ENCODE results near the gene ARHGAP40.

Gene ARHGAP40

DNA sequence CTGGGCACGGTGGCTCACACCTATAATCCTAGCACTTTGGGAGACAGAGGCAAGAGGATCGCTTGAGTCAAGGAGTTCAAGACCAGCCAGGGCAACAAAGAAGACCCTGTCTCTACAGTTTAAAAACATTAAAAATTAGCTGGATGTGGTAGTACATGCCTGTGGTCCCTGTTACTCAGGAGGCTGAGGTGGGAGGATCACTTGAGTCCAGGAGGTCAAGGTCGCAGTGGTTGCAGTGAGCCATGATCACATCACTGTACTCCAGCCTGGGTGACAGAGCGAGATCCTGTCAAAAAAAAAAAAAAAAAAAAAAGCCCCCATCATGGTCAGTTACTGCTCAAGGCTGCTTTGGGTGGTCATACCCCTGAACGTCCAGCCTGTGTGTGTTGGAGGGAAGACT, 55.8 kb downstream of the ARHGAP40 start:
- DNase-seq = no peak

- DNase-seq = peak; percentile 20
Observed at GRCh38 chr20:38658879-38659596, 57.4 kb downstream of the ARHGAP40 start.

GRCh38 chr20:38659597-38659880, 57.9 kb downstream of the ARHGAP40 start:
- DNase-seq = no peak

- no peak for DNase-seq
Observed at GRCh38 chr20:38660429-38660828, 58.8 kb downstream of the ARHGAP40 start.

GRCh38 chr20:38663660-38664059, 62.1 kb downstream of the ARHGAP40 start:
- DNase-seq = no peak

- DNase-seq = no peak
Observed at GRCh38 chr20:38664284-38664683, 62.7 kb downstream of the ARHGAP40 start.

DNA sequence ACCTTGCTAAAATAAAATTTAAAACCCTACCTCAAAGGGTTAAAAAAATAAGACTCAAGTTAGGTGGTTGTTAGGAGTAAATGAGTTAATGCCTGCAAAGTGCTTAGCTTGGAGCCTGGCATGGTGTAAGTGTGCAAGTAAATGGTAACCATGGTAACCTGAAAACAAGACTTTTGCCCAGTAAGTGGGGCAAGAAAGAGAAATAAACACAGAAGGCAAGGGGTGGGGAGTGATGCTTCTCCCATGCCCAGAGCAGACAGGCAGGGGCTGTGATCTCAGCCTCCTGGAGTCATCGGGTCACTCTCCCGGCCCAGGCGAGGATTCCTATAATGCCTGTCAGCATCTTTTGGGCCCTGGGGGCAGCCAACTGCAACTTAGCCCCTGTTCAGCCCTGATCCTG, 63.5 kb downstream of the ARHGAP40 start:
- DNase-seq = no peak

DNA sequence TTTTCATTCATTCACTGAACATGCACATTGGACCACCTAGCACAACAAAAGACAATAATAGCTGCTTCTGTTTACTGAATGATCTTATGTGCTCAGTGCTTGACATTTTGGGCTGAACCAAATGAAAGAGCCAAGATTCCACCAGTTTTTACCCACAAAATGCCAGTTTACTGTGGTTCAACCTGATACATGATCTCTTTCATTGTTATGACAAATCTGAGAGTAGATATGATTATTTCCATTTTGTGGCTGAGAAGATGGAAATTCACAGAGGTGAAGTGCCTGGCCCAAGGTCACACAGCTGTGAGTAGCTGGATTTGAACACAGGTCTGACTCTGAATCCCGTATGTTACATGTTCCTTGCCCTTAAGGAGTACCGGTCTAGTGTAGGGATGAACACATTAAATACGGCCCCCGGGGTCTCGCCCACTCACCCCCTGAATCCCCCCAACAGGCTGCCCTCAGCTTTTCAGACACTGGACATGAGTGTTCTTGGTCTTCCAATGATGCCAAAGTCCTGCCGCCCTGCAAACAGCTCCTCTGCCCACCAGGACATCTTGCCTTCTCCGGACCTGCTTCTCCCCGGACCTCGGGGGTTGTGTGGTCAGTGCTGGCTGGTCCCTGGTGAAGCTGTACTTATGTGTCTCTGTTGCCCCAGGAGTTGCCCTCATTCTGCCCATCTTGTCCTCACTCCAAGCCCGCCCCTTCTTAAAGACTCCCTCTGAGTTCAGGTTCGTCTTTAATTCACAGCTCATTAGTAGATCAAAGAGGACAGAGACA, 64.1 kb downstream of the ARHGAP40 start:
- DNase-seq = no peak

- DNase-seq = no peak
Observed at GRCh38 chr20:38667417-38667956, 65.9 kb downstream of the ARHGAP40 start.

- DNase-seq = no peak
Observed at GRCh38 chr20:38669688-38670087, 68.1 kb downstream of the ARHGAP40 start.

- DNase-seq = no peak
Observed at GRCh38 chr20:38670786-38671185, 69.2 kb downstream of the ARHGAP40 start.

GRCh38 chr20:38671186-38671585, 69.6 kb downstream of the ARHGAP40 start:
- DNase-seq = no peak

DNA sequence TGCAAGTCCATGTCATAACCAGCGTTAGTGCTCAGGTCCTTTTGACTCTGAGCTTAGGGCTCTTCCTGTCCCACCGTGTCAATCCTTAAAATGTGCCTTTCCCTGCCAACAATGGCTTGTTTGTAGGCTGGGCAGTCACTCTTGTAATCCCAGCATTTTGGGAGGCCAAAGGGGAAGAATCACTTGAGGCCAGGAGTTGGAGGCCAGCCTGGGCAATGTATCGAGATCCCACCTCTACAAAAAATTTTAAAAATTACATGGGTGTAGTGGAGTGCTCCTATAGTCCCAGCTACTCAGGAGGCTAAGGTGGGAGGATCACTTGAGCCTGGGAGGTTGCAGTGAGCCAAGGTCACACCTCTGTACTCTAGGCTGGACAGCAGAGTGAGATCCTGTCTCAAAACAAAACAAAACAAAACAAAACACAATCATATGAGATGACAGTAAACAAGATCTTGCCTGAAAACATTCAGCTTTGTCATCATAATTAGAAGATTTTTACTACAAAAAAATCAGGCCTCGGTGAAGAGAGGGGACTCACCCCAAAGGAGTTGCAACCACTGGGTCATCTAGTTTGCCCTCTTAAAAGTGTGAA, 70.2 kb downstream of the ARHGAP40 start:
- no peak for DNase-seq

- DNase-seq = no peak
Observed at GRCh38 chr20:38672504-38672903, 70.9 kb downstream of the ARHGAP40 start.

GRCh38 chr20:38673261-38673660, 71.7 kb downstream of the ARHGAP40 start:
- DNase-seq = no peak

- DNase-seq = no peak
Observed at GRCh38 chr20:38673725-38674091, 72.1 kb downstream of the ARHGAP40 start.

- DNase-seq = peak; percentile 37
Observed at GRCh38 chr20:38674092-38674764, 72.6 kb downstream of the ARHGAP40 start.

DNA sequence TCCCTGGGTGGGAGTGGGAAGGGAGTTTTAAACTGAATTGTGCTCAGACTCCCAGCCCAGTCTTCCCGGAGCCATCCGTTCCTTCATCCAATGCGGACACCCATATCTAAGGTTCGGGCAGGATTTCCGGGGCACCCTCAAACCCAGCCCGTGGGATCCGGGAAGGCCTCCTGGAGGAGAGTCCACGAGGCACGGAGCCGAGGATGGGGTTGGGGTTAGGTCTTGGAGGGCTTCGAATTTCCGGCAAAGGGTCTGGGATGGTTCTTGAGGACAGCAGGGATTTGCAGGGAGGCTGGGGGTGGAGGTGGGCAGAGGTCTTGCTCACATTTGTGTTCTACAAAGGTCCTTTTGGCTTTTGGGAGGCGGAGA, 73.1 kb downstream of the ARHGAP40 start:
- DNase-seq = no peak

GRCh38 chr20:38676576-38676975, 75.0 kb downstream of the ARHGAP40 start:
- DNase-seq = no peak

DNA sequence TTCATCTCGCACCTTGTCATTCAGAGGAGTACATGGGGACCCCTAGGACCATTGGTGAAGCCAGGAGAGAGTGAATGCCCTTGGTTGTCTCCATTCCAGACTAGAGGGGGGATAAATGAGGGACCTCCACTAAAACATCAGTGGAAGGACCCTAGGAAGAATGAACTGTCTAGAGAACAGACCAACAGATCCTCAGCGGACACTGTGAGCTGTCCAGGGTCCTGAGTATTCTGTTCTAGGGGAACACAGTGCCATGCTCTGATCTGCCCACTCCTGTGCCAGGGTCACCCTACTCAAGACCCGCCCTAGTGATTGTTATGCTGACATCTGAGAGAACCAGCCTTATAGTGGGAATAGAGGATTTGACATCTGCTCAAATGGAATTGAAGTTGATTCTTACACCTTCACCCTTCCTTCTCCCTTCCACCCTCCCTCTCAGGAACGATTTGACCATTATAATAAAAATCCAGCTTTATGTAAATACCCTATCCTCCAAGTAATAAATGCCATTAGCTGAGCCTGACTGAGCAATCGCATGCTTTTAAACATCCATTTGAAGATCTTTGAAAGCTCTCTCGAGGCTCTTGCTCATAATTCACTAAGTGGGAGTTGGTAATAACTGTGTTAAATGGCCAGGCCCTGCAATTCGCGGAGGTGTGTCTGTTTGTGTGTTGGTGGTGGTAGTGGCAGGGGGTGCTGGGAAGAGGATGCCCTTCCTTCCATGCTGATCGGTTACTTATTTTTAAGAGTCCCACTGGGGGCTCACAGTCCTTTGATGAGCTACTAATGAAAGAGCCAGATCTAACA, 79.1 kb downstream of the ARHGAP40 start:
- DNase-seq = no peak

DNA sequence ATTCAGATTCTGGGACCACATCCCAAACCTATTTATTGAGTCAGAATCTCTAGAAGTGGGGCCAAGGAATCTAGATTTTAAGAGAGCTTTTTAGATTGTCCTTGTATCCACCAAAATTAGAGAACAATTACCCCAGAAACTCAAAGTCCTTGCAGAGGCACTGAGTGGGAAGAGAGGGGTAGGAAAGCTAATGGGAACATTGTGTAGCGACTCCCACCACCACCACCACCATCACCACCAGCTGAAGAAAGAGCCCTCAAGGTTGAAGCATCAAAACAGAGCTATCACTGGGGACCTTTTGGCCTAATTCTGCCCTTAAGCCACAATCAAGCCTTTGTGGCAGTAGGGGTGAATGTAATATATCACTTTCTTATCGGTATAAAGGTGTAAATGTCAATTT, 83.7 kb downstream of the ARHGAP40 start:
- DNase-seq = no peak

DNA sequence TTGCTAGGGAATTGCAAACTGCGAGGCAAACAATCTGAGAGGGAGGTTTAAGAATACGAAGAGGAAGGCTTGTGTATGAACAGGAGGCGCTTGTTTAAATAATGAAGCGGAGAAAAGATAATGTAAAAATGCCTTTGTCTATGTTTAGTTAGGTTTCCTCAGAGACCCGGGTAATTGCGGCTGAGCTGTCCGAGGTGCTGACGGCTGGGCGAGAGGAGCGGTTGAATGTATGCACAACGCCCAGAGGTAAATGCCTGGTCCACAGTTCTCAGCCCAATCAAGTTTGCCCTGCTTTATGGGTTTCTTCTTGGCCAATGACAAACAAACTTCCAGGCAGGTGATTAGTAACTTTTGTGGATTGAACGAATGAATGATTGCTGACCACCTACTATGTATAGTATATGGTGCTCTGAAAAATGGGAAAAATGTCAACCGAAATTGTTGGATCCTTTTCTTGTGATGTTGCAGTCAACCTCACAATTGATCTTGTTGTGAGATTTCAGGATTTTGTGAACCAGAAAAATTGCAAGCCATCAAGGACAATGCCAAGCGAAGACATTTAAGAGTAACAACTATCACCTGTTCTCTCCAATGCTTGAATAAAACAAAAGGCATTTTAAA, 84.4 kb downstream of the ARHGAP40 start:
- peak; percentile 16 for DNase-seq
